HFFc6 (cell line): ENCODE data around the gene DIRAS1. TPM values are rescaled to one million over a fixed set of nuclear protein-coding genes. Genes with fewer than 3 reads are reported as not detected.
"Not testable (repeated sequence)": the region's sequence is repeated elsewhere in the genome, so short reads cannot be mapped to it uniquely, and the experiment has no call there.

ENCODE experiments used
- DNase-seq: peaks from one replicate; pipeline ENCODE4 v3.0.0-alpha.2; 2018
- H3K27ac Mint-ChIP-seq: 2 replicates; pipeline ENCODE4 v1.8.0; 2020; ENCODE audit warnings: mild to moderate bottlenecking, mixed read lengths
- H3K27me3 Mint-ChIP-seq: 2 replicates; pipeline ENCODE4 v1.8.0; 2021; ENCODE audit warnings: mild to moderate bottlenecking, moderate library complexity, mixed read lengths; ENCODE audit not compliant: insufficient read depth
- H3K36me3 Mint-ChIP-seq: 2 replicates; pipeline ENCODE4 v1.8.0; 2021; ENCODE audit warnings: low read depth, mixed read lengths
- H3K4me1 Mint-ChIP-seq: 2 replicates; pipeline ENCODE4 v1.8.0; 2020; ENCODE audit warnings: low read depth, mixed read lengths
- H3K4me3 Mint-ChIP-seq: 2 replicates; pipeline ENCODE4 v1.8.0; 2020; ENCODE audit warnings: mild to moderate bottlenecking, moderate library complexity, mixed read lengths
- H3K9me3 Mint-ChIP-seq: 2 replicates; pipeline ENCODE4 v1.8.0; 2020; ENCODE audit warnings: mild to moderate bottlenecking, mixed read lengths
- CTCF ChIP-seq: fragments of 200-600 bp; sonication (generic); IDR thresholded peaks from 2 replicates; pipeline ENCODE4 v1.5.0; 2021; ENCODE audit warnings: antibody characterized with exemption, mild to moderate bottlenecking
- total RNA-seq, 6 experiments: library from RNA; stranded (reverse); fragmentation: NEBNext Ultra II Directional; extraction: Animal tissue kit (Norgen Biotek cat#: 25700); gene quantifications; 2 replicates in 1 of 6; 3 replicates in 5 of 6; pipeline ENCODE4 v1.2.3, GENCODE V29; 2021

Gene DIRAS1
- total RNA-seq, 6 experiments from 2014 or later = 10.6 to 21.6 (median 12.7) TPM

- H3K9me3 Mint-ChIP-seq = no peaks in the 10 kb centered on the region
- no peaks in the 10 kb centered on the region for H3K4me1 Mint-ChIP-seq
- no peak overlapping the region for H3K4me3 Mint-ChIP-seq
- H3K27ac Mint-ChIP-seq = no peak overlapping the region
- no peak for TF ChIP-seq CTCF
- H3K27me3 Mint-ChIP-seq = peaks cover 24% of the 10 kb centered on the region
- H3K36me3 Mint-ChIP-seq = no peaks in the 10 kb centered on the region
- no peak for DNase-seq
Measured at GRCh38 chr19:2668175-2668763, 52.9 kb downstream of the DIRAS1 start.

- H3K36me3 Mint-ChIP-seq, H3K4me3 Mint-ChIP-seq, H3K9me3 Mint-ChIP-seq: not testable (repeated sequence)
Measured at GRCh38 chr19:2667349-2667748, 53.8 kb downstream of the DIRAS1 start.

GRCh38 chr19:2666344-2666994 lies 54.7 kb downstream of the DIRAS1 start:
- Mint-ChIP-seq H3K4me1 (no peaks in the 10 kb centered on the region), H3K4me3 (no peak overlapping the region), H3K9me3 (no peaks in the 10 kb centered on the region), H3K27ac (no peak overlapping the region), H3K27me3 (peaks cover 22% of the 10 kb centered on the region), H3K36me3 (peaks cover 4% of the 10 kb centered on the region; the same call in 1 of the 2 replicates)
- no peak for TF ChIP-seq CTCF
- DNase-seq = no peak

More at GRCh38 chr19:2667349-2667748, 53.8 kb downstream of the DIRAS1 start:
- peaks cover 22% of the 10 kb centered on the region for H3K27me3 Mint-ChIP-seq
- DNase-seq, H3K4me1 Mint-ChIP-seq, H3K27ac Mint-ChIP-seq: not testable (repeated sequence)

- peaks cover 4% of the 10 kb centered on the region; the same call in 1 of the 2 replicates for H3K36me3 Mint-ChIP-seq
- H3K27ac Mint-ChIP-seq = no peak overlapping the region
- no peak overlapping the region for H3K4me3 Mint-ChIP-seq
- no peak for TF ChIP-seq CTCF
- H3K9me3 Mint-ChIP-seq = no peaks in the 10 kb centered on the region
- peaks cover 24% of the 10 kb centered on the region for H3K27me3 Mint-ChIP-seq
- DNase-seq = no peak
- H3K4me1 Mint-ChIP-seq = no peaks in the 10 kb centered on the region
Measured at GRCh38 chr19:2665103-2665502, 56.1 kb downstream of the DIRAS1 start.

Other genes with a start within 250 kb of the DIRAS1 start
- gene GADD45B, start 245.2 kb downstream of the DIRAS1 start, total RNA-seq = 10 to 100 TPM; 35.5 to 55.7 (median 39.1) TPM
- gene GNG7, start 18.7 kb downstream of the DIRAS1 start, total RNA-seq = under 1 TPM in 5 of 6 experiments, not detected in 1; 0.09 to 0.29 (median 0.11) TPM
- gene SLC39A3, start 18.6 kb upstream of the DIRAS1 start, total RNA-seq = 10 to 100 TPM; 39.2 to 49.1 (median 42.5) TPM
- 10 to 100 TPM; 60.7 to 68.1 (median 62.8) TPM for gene SGTA, start 61.9 kb upstream of the DIRAS1 start, total RNA-seq
- 100 to 1,000 TPM in 1 of 6 experiments, 10 to 100 TPM in 5; 83.7 to 114 (median 94.3) TPM for gene THOP1, start 64.1 kb upstream of the DIRAS1 start, total RNA-seq
- 1 to 10 TPM; 1.6 to 2.4 (median 2.2) TPM for gene ZNF554, start 98.5 kb upstream of the DIRAS1 start, total RNA-seq
- 1 to 10 TPM; 3.7 to 5.6 (median 3.8) TPM for gene ZNF555, start 120.1 kb upstream of the DIRAS1 start, total RNA-seq
- gene ZNF556, start 146.0 kb upstream of the DIRAS1 start, total RNA-seq = not detected
- 1 to 10 TPM; 1.7 to 2.4 (median 1.8) TPM for gene ZNF57, start 179.6 kb upstream of the DIRAS1 start, total RNA-seq
- gene ZNF77, start 223.6 kb upstream of the DIRAS1 start, total RNA-seq = 1 to 10 TPM; 1.7 to 2.6 (median 2.2) TPM